ENCODE results near the gene PAPOLA.
"Not testable (repeated sequence)": the region's sequence is repeated elsewhere in the genome, so short reads cannot be mapped to it uniquely, and the experiment has no call there.

PAPOLA gene

DNA sequence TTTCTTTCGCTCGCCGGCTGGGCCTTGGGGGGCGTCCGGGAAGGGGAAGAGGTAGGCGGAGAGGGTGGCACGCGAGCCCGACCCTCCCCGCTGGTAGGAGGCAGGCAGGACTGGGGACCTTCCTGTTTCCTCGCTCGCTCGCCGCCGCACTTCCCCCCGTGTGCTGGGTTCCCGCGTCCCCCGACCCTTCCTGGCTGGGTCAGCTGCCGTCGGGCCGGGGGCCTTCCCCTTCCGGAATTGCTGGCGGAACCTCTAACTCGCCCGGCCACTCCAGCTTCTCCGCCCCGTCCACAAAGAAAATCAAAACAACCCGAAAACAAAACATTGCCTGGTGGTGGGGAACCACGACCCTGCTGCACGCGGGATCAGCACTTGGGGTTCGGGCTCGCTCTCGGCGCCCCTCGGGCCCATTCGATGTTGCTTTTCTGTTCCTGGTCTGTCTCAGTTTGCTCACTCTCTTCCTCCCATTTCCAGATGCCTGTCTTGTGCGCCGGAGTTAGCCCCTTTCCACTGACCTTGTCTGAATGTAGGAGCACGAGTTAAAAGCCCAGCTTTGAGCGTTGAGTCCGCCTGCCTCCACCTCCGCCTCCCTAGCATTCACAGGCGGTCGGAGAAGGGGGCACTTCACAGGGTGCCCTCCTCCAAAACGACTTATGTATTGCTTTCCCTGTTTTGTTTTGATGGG lies 581 bp downstream of the PAPOLA start:
- DNase-seq (ENCODE audit: low read depth in 2 of 2), result peak; percentile 12 to 24

- DNase-seq (ENCODE audit: low read depth in 2 of 2), result no peak
Measured at GRCh38 chr14:96503306-96503679, 1.1 kb downstream of the PAPOLA start.

DNA sequence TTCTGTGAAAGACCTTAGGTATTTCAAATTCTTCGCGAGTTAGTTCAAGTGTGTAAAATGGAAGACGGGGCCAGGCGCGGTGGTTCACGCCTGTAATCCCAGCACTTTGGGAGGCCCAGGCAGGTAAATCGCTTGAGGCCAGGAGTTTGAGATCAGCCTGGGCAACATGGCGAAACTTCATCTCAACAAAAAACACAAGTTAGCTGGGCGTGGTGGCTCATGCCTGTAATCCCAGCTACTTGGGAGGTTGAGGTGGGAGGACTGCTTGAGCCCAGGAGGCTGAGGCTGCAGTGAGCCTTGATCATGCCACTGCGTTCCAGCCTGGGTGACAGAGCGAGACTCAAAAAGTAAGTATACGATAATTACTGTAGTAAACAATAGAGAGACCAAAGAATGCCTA lies 2.2 kb downstream of the PAPOLA start:
- not testable (repeated sequence) for DNase-seq (ENCODE audit: low read depth in 2 of 2)

DNA sequence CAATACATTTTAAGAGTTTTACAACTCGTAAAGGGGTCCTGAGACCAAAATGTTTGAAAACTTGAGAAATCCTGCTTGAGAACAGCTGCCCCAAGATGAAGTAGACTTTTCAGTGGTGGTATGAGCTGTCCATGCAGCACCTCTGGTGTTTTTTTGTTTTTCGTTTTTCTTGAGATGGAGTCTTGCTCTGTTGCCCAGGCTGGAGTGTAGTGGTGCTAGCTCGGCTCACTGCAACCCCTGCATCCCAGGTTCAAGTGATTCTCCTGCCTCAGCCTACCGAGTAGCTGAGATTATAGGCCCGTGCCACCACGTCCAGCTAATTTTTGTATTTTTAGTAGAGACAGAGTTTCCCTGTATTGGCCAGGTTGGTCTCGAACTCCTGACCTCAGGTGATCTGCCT lies 5.5 kb downstream of the PAPOLA start:
- DNase-seq (ENCODE audit: low read depth in 2 of 2), result no peak

DNA sequence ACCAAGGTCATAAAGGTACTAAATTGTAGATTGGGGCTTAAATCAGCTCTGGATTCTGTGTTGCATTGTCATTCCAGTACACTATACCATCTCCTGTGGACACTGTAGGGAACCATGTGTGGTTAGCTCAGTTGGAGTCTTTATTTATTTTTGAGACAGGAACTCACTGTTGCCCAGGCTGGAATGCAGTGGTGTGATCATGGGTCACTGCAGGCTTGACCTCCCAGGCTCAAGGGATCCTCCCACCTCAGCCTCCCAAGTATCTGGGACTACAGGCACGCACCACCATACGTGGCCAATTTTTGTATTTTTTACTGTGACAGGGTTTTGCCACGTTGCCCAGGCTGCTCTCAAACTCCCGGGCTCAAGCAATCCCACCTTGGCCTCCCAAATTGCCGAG lies 6.7 kb downstream of the PAPOLA start:
- no peak for DNase-seq (ENCODE audit: low read depth in 2 of 2)

GRCh38 chr14:96509457-96510090 lies 7.4 kb downstream of the PAPOLA start:
- no peak for DNase-seq (ENCODE audit: low read depth in 2 of 2)

- no peak for DNase-seq (ENCODE audit: low read depth in 2 of 2)
Measured at GRCh38 chr14:96511146-96511545, 9.0 kb downstream of the PAPOLA start.

DNA sequence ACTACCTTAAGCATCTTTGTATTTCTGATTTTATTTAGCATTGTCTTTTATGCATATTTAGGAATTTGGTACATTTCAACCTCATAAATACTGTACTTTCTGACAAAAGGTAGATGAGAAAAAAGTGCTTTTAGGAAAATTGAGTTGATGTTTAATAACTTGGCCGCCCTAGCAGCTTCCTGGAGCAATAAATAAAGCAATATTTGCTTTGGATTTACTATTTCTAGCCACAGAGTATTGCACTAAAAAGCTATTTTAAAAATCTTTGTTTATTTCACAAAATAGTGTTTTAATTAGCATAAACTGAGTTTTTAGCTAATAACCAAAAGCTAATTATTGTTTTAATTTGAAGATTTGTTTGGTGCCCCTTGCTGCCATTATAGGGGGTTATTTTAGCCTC lies 9.5 kb downstream of the PAPOLA start:
- DNase-seq (ENCODE audit: low read depth in 2 of 2), result no peak

GRCh38 chr14:96512122-96512521 lies 9.9 kb downstream of the PAPOLA start:
- DNase-seq (ENCODE audit: low read depth in 2 of 2), result no peak

DNA sequence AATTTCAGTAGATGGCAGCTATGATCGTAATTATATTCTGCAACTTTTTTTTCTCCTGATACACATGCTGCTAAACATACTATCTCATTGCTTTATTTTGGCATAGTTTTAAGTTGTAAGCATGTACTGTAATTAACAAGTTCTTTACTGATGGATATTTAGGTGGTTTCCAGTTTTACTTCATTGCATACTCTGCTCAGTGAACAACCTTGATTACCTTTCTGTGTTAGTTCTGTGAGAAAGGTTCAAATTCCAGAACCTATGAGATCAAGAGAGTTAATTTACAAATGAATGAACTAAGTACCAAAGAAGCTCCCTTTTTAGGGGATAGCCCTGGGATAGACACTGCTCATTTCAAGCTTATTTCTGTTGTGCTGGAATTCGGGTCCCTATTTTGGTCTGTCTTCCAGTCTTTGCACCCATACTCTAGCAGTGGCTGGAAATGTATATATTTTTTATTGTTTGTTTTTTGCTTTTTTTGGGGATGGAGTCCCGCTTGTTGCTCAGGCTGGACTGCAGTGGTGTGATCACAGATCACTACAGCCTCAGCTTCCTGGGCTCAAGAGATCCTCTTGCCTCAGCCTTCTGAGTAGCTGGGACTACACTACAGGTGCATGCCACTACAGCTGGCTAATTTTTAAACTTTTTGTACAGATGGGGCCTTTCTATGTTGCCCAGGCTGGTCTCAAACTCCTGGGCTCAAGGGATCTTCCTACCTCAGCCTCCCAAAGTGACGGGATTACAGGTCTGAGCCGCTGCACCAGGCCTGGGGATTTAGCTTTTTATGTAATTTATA lies 10.6 kb downstream of the PAPOLA start:
- DNase-seq (ENCODE audit: low read depth in 2 of 2), result no peak

DNA sequence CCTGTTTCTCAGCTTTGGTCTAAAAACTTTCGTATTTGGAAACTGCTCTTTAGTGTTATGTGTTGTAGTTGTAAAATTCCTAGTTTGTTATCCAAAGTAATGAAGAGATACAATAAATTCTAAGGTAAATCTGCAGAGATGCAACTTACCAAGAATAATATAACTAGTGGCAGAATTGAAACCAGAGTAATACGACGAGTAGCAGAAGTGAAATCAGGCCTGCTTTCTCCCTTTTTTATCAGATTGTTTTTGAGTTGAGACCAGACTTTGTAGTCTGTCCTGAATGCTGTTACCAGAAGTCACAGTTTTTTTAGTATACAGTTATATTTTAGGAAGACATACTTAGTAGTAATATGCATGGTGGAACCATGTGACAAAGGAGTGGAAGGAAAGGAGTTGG lies 12.5 kb downstream of the PAPOLA start:
- no peak for DNase-seq (ENCODE audit: low read depth in 2 of 2)

DNA sequence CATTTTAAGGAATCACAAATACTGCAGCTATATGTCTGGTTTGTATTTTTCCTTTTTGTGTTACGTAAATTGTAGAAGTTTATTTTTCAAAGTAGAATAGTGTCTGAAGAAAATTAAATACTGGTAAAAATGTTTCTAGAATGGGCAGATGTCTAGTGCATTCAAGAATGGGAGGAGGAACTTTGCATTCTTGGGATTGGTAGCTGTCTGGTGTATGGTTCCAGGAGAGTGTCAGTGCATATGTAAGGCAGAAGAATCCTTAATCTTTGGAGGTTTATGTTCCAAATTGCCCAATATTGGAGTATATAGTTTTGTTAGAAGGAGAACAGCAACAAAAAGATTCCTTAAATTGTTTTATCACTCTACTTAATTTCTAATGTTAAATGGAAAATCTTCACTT lies 13.5 kb downstream of the PAPOLA start:
- no peak for DNase-seq (ENCODE audit: low read depth in 2 of 2)

DNA sequence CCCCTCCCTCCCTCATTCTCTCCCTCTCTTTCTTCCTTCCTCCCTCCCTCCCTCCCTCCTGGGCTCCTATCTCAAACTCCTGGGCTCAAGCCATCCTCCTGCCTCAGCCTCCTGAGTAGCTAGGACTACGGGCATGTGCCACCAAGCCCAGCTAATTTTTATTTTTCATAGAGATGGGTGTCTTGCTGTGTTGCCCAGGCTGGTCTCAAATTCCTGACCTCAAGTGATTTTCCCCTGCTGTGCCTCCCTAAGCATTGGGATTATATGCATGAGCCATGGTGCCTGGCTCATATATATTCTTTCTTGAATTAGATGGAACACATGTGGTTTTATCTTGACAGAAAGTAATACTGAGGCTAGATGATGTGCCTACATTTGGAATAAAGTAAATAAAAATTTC lies 14.2 kb downstream of the PAPOLA start:
- no peak for DNase-seq (ENCODE audit: low read depth in 2 of 2)

- no peak for DNase-seq (ENCODE audit: low read depth in 2 of 2)
Measured at GRCh38 chr14:96519970-96520369, 17.8 kb downstream of the PAPOLA start.

DNA sequence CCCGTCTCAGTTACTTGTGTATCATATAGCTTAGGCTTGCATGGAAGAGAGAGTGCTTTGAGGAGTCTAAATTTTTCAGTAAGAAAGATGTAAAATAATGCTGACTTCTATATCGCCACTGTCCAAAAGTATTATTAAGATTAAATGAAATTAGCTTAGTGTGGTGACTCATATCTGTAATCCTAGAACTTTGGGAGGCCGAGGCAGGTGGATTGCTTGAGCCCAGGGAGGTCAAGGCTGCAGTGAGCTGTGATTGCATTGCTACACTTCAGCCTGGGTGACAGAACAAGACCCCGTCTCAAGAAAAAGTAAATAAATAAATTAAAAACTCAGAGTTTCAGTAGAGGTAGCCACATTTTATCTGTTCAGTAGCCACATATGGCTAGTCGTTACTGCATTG lies 23.3 kb downstream of the PAPOLA start:
- DNase-seq (ENCODE audit: low read depth in 2 of 2), result no peak

- no peak for DNase-seq (ENCODE audit: low read depth in 2 of 2)
Measured at GRCh38 chr14:96532632-96533031, 30.4 kb downstream of the PAPOLA start.

- DNase-seq (ENCODE audit: low read depth in 2 of 2), result no peak
Measured at GRCh38 chr14:96536807-96537206, 34.6 kb downstream of the PAPOLA start.

DNA sequence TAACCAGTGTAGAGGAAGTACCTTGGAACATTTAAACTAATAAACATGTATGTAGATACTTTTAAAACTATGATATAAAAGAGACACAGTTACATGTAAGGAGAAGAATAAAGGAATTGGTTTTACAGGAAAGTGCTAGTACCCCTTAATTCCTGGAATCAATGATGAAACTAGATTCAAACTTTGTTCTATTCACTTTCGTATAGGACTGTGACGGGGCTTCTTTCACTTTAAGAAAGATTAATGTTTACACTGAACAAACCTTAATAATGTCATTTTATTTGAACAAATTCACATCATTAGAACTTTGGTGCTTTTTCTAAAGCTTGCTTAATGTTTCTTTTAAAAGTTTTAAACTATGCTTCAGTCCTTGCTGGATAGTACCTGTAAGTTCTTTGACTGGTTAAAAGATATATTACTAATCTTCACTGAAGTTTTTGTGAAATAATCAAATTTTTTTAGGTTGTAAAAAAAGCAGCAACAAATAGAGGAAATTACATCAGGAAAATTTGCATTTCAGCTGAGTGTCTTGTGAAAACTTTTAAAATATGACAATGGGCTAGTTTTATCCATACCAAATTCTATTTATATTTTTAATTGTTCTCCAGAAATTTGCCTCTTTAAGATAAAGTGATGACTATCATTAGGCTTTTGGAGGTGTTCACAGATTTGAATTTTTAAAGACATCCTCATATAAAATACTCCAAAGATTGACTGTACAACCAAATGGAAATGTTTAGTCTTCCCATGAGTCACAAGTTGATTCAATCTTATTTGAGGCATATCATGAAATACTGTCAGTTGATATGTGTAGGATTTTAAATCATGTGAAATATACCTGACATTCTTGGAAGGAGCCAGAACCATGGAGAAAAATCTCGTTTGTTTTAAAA lies 36.2 kb downstream of the PAPOLA start:
- no peak for DNase-seq (ENCODE audit: low read depth in 2 of 2)

DNA sequence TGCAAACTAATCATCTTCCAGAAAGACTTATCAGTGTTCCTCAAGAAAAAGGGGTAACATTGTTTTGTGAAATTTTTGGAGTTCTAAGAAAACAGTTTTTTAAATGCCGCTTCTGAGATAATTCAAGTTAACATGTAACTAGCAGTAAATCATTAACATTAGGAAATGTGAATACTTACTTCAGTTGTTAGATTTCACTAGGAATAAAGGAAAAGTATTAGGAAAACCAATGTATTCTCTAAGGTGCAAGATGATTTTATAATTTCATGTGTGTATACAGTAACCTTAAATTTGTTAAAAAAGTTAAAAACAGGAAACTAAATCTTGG lies 36.8 kb downstream of the PAPOLA start:
- DNase-seq (ENCODE audit: low read depth in 2 of 2), result no peak

DNA sequence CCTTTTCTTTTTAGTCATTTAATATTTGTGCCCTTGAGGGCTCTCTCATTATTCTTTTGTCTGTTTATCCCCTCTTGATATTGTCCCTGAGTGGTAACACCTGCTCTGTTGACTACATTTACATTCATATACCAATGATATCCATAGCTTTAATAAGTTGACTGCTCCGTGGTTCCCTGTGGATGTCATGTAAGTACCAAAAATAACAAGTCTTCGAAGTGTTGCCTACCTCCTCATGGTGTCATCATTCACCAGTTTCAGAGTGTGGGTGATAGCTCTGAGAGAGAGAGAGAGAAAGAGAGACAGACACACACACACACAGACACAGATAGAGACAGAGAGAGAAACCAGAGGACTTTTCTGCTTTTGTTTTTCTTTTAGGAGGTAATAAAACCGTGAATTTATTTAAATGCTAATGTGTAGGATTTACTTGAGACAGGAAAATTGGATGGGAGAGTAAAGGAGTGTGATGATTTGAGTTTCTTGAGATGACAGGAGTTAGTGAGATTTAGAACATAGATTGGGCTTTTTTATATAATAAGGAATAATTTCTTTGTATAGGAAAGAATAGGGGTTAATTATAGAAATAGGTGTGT lies 52.2 kb downstream of the PAPOLA start:
- no peak for DNase-seq (ENCODE audit: low read depth in 2 of 2)

DNA sequence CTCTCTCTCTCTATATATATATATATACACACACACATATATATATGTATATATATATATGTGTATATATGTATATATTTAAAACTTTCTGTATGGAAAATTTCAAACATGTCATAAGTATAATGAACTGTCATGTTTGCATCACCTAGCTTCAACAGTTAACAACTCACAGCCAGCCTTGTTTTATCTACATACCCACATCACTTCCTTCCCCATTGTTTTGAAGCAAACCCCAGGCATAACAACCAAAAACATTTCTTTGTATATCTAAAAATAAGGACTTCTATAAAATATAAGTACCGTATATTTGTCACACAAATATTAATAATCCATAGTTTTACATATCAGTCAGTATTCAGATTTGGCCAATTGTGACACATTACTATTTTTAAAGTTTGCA lies 57.4 kb downstream of the PAPOLA start:
- no peak for DNase-seq (ENCODE audit: low read depth in 2 of 2)

DNA sequence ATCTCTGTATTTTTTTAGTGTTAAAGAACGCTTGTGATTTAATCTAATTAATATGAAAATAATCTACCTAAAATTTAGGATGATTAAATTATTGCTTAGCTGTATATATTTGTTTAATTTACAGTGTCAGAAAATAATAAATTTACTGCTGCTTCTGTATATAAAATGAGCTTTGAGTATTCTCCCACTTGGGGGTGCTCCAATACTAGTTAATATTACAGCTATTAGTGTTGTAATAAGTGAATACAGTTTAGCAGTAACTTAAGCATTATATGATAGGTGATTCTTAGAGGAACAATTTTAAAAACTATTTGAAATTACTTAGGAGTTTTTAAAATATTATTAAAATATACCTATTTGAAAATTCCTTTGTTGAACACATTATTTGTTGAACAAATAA lies 62.2 kb downstream of the PAPOLA start:
- DNase-seq (ENCODE audit: low read depth in 2 of 2), result no peak

All from stimulated activated CD4-positive, alpha-beta T cell treated with anti-CD3 and anti-CD28 coated beads, Interleukin-15, amount 100 ng/mL, for 48 hours (primary cell).